NAMALWA (cell line): ENCODE data around the gene RBPJL.

Experiments used
- DNase-seq: peaks from one replicate; pipeline ENCODE4 v3.0.0-alpha.2; 2015; ENCODE audit warnings: low spot score

RBPJL gene

GRCh38 chr20:45362804-45363610 lies 56.4 kb downstream of the RBPJL start, which contains the start of gene SYS1:
TSS of gene SYS1 (plus strand) at chr20:45363156. CDS start at chr20:45363532, 376 bp downstream.
- peak; percentile 98 for DNase-seq

DNA sequence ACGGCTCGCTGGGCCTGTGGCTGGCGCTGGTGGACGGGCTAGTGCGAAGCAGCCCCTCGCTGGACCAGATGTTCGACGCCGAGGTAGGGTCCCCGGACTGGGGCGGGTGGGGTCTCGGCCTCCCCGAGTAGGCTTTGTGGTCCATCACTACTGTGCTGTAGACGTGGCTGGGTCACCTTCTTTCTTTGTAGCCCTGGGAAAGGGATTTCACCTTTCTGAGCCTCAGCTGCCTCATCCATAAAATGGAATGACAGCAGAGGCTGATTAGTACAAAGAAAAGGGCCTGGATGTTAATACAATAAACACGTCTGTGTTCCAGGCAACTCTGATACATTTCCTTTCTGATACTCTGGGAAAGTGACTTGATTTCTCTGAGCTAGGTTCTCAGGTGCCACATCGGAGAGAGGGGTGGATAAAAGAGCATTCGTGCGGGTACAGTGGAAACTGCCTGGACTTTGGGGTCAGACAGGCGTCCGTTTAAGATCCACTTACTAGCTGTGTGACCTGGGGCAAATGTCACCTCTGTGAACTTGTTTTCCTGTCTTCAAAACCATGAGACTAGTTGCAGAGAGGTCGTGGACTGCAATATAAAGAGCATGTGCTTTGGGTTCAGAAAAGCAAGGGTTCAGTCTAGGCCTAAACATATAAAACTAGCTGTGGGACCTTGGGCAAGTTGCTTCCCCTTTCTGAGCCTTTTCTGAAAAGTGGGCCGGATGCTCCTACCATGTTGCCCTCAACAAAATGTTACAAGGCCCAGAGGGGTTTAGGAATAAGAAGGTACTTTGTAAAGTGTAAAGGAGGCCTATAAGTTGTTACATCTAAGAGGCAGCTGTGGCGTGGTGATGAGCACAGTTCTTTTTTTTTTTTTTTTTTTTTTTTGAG lies 57.2 kb downstream of the RBPJL start:
- peak; percentile 38 for DNase-seq

GRCh38 chr20:45365444-45365970 lies 58.9 kb downstream of the RBPJL start:
- DNase-seq: no peak

DNA sequence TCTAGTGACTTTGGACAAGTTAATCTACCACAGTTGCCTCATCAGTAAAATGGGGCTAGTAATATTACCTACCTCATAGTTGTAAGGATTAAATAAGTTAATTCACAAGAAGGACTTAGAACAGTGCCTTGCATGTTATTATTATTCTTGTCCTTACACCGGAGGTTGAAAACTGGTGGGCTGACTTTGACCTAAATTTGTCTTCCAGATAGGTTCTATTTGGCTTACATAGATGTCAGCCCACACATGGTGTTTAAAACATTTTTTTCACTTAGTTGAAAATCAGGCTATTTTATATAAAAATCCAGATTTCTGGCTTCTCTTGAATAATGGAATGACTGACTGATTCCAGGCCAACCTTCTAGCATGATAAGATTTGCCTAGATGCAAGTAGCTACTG lies 59.6 kb downstream of the RBPJL start:
- DNase-seq: no peak

GRCh38 chr20:45366631-45367030 lies 60.0 kb downstream of the RBPJL start:
- no peak for DNase-seq

- DNase-seq: no peak
Observed at GRCh38 chr20:45367126-45367525, 60.5 kb downstream of the RBPJL start.
